HepG2 (cell line): ENCODE measurements around the gene DEFB112. TPM values are rescaled to one million over a fixed set of nuclear protein-coding genes. Genes with fewer than 3 reads are reported as not detected.

Experiments used
- BRD4 ChIP-seq: sonication (generic); formaldehyde crosslinking; IDR thresholded peaks from 2 replicates; pipeline ENCODE4 v1.4.0; 2020; ENCODE audit warnings: missing genetic modification reagents
- CREBL2 ChIP-seq: sonication (generic); formaldehyde crosslinking; IDR thresholded peaks from 2 replicates; pipeline ENCODE4 v1.8.1; 2023; ENCODE audit warnings: missing genetic modification reagents, mild to moderate bottlenecking, borderline replicate concordance
- GABPB1 ChIP-seq: IDR thresholded peaks from 2 replicates; pipeline ENCODE4 v1.6.1; 2016; ENCODE audit warnings: mild to moderate bottlenecking, missing genetic modification reagents, moderate library complexity, missing compliant biosample characterization
- HMGA1 ChIP-seq: sonication (generic); formaldehyde crosslinking; conservative IDR thresholded peaks from 2 replicates; pipeline ENCODE4 v1.4.0; 2020; ENCODE audit warnings: missing genetic modification reagents
- KLF16 ChIP-seq, 2 experiments: sonication (generic) in 1 of 2; formaldehyde crosslinking in 1 of 2; IDR thresholded peaks; 2 replicates each; pipeline versions ENCODE4 v1.6.1 to v1.8.0; 2016 to 2023; ENCODE audit warnings: missing genetic modification reagents in 2 of 2, missing compliant biosample characterization in 1 of 2
- MIER2 ChIP-seq: IDR thresholded peaks from 2 replicates; pipeline ENCODE4 v1.6.1; 2016; ENCODE audit warnings: missing biosample characterization, missing genetic modification reagents
- THRA ChIP-seq: sonication (generic); formaldehyde crosslinking; IDR thresholded peaks from 2 replicates; pipeline ENCODE4 v1.4.0; 2020; ENCODE audit warnings: missing genetic modification reagents, borderline replicate concordance
- ZBTB26 ChIP-seq: IDR thresholded peaks from 2 replicates; pipeline ENCODE4 v1.6.1; 2016; ENCODE audit warnings: missing compliant biosample characterization, missing genetic modification reagents, borderline replicate concordance
- ZC3H13 ChIP-seq: sonication (generic); formaldehyde crosslinking; IDR thresholded peaks from 2 replicates; pipeline ENCODE4 v1.8.1; 2023; ENCODE audit warnings: mild to moderate bottlenecking, missing genetic modification reagents, moderate library complexity
- ZFP90 ChIP-seq: sonication (generic); formaldehyde crosslinking; IDR thresholded peaks from 2 replicates; pipeline ENCODE4 v1.8.0; 2022; ENCODE audit warnings: missing genetic modification reagents, mild to moderate bottlenecking, inconsistent platforms, borderline replicate concordance
- ZMYM4 ChIP-seq: sonication (generic); formaldehyde crosslinking; IDR thresholded peaks from 2 replicates; pipeline ENCODE4 v1.8.1; 2023; ENCODE audit warnings: mild to moderate bottlenecking, missing genetic modification reagents
- ZNF10 ChIP-seq: sonication (generic); formaldehyde crosslinking; IDR thresholded peaks from 2 replicates; pipeline ENCODE4 v1.4.0; 2020; ENCODE audit warnings: mild to moderate bottlenecking, low read depth, missing genetic modification reagents, borderline replicate concordance
- ZNF205 ChIP-seq: IDR thresholded peaks from 2 replicates; pipeline ENCODE4 v1.6.1; 2018; ENCODE audit warnings: missing biosample characterization, missing genetic modification reagents
- ZNF224 ChIP-seq: sonication (generic); formaldehyde crosslinking; IDR thresholded peaks from 2 replicates; pipeline ENCODE4 v1.5.0; 2020; ENCODE audit warnings: mild to moderate bottlenecking, missing genetic modification reagents
- polyA plus RNA-seq, 8 experiments: library from polyadenylated mRNA; depleted of rRNA in 3 of 8; stranded (reverse) in 7 of 8; unstranded in 1 of 8; fragments of >200 nt; fragmentation: Illumina TruSeq in 4 of 8; extraction: Trizol in 4 of 8; gene quantifications; 2 replicates each; pipeline versions ENCODE4 v1.2.1 to v1.2.3, GENCODE V29; 2011 to 2016; ENCODE audit warnings: low read depth in 4 of 8, missing spikeins in 1 of 8, mixed read lengths in 1 of 8; ENCODE audit not compliant: insufficient read depth in 1 of 8
- total RNA-seq, 5 experiments: library from RNA; depleted of rRNA; stranded (reverse); fragments of >200 nt; fragmentation: Illumina TruSeq; extraction: Trizol; gene quantifications; 2 replicates each; pipeline ENCODE4 v1.2.3, GENCODE V29; 2016; ENCODE audit warnings: low read depth in 1 of 5
- TF ChIP-seq, protein P1 (sequence below): sonication (generic); formaldehyde crosslinking; IDR thresholded peaks from 2 replicates; pipeline ENCODE4 v1.4.0; 2020; ENCODE audit warnings: missing genetic modification reagents, borderline replicate concordance
- TF ChIP-seq, protein P2 (sequence below): sonication (generic); formaldehyde crosslinking; IDR thresholded peaks from 2 replicates; pipeline ENCODE4 v1.5.0; 2020; ENCODE audit warnings: mild to moderate bottlenecking, low read depth, missing genetic modification reagents, borderline replicate concordance
- TF ChIP-seq, protein P3 (sequence below), 2 experiments: sonication (generic) in 1 of 2; formaldehyde crosslinking in 1 of 2; IDR thresholded peaks; 2 replicates each; pipeline versions ENCODE4 v1.4.0 to v1.6.1; 2016 to 2020; ENCODE audit warnings: borderline replicate concordance in 1 of 2, low read depth in 1 of 2, mild to moderate bottlenecking in 1 of 2, missing genetic modification reagents in 1 of 2

The DEFB112 gene
- total and polyA plus RNA-seq, 2 of the 13 experiments (the other 11 are each of a cell fraction or from before 2014, with no cell fraction given): not detected

DNA sequence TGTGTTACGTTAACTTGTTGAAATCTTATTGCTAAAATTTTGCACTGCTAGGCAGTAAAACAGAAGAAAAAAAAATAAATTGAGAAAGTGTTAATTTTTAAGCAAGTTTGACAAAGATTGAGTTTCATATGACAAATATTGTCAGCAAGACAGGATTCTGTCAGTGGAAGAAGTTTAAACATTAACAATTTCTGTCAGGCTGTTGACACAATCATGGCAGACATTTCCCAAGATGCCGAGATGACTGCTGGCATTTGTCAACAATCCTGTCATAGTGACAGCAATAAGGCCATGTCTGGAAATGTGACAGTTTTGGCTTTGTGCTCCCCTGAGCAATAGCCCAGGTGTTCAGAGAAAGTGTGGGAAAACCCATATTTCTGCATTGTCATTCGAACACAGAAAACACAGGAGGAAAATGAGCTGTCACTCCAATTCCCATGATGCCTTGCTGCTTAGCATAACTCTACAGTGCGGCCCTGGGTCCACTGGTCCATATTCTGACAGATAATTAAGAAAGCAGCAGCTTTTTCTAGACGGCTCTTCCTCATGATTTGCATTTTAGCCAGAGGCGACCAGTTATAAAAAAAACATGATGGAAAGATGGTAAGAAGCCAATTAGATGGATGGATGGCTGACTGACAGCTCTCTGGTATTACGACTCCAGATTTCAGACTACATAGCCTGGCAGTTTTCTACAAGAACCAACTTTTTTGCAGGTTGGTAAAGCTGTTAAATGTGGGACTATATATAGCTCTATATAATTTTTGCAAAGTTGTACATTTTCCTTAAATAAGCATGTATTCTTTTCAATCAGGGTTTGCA, 43.6 kb upstream of the DEFB112 start (continued):
- TF ChIP-seq, protein P1, sequence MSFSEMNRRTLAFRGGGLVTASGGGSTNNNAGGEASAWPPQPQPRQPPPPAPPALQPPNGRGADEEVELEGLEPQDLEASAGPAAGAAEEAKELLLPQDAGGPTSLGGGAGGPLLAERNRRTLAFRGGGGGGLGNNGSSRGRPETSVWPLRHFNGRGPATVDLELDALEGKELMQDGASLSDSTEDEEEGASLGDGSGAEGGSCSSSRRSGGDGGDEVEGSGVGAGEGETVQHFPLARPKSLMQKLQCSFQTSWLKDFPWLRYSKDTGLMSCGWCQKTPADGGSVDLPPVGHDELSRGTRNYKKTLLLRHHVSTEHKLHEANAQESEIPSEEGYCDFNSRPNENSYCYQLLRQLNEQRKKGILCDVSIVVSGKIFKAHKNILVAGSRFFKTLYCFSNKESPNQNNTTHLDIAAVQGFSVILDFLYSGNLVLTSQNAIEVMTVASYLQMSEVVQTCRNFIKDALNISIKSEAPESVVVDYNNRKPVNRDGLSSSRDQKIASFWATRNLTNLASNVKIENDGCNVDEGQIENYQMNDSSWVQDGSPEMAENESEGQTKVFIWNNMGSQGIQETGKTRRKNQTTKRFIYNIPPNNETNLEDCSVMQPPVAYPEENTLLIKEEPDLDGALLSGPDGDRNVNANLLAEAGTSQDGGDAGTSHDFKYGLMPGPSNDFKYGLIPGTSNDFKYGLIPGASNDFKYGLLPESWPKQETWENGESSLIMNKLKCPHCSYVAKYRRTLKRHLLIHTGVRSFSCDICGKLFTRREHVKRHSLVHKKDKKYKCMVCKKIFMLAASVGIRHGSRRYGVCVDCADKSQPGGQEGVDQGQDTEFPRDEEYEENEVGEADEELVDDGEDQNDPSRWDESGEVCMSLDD: no peak
- peak; percentile 94 for TF ChIP-seq ZMYM4
- no peak for TF ChIP-seq CREBL2 (CRISPR knock-in tag)
- peak; percentile 67; the same call in 1 of the 2 replicates for TF ChIP-seq MIER2
- TF ChIP-seq, protein P2, sequence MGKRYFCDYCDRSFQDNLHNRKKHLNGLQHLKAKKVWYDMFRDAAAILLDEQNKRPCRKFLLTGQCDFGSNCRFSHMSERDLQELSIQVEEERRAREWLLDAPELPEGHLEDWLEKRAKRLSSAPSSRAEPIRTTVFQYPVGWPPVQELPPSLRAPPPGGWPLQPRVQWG (CRISPR knock-in tag): no peak
- no peak for TF ChIP-seq ZBTB26 (CRISPR knock-in tag)
- peak in 1 of 2 experiments; percentile 56; a peak in 2 of 4 replicates for TF ChIP-seq KLF16 (CRISPR knock-in tag; IDR thresholded peaks at IDR 0.05)
- TF ChIP-seq, protein P3, sequence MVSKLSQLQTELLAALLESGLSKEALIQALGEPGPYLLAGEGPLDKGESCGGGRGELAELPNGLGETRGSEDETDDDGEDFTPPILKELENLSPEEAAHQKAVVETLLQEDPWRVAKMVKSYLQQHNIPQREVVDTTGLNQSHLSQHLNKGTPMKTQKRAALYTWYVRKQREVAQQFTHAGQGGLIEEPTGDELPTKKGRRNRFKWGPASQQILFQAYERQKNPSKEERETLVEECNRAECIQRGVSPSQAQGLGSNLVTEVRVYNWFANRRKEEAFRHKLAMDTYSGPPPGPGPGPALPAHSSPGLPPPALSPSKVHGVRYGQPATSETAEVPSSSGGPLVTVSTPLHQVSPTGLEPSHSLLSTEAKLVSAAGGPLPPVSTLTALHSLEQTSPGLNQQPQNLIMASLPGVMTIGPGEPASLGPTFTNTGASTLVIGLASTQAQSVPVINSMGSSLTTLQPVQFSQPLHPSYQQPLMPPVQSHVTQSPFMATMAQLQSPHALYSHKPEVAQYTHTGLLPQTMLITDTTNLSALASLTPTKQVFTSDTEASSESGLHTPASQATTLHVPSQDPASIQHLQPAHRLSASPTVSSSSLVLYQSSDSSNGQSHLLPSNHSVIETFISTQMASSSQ (IDR thresholded peaks at IDR 0.05; ENCODE audit: low read depth): peak; percentile 99
- TF ChIP-seq, protein P3 (CRISPR knock-in tag; IDR thresholded peaks at IDR 0.05; ENCODE audit: borderline replicate concordance): peak; percentile 98
- 0 out of 2 replicates have a peak, but pooled peaks have one; percentile 25 for TF ChIP-seq ZNF205 (CRISPR knock-in tag)
- peak; percentile 45; the same call in 1 of the 2 replicates for TF ChIP-seq GABPB1 (CRISPR knock-in tag)
- TF ChIP-seq ZNF10 (CRISPR knock-in tag): no peak
- peak; percentile 35; the same call in 1 of the 2 replicates for TF ChIP-seq THRA (CRISPR knock-in tag)
- TF ChIP-seq HMGA1: no peak
- no peak for TF ChIP-seq ZNF224 (CRISPR knock-in tag)
- no peak for TF ChIP-seq ZFP90 (CRISPR knock-in tag)
- no peak for TF ChIP-seq BRD4 (CRISPR knock-in tag)
- no peak for TF ChIP-seq ZC3H13 (CRISPR knock-in tag)
